Astrocyte of the spinal cord (primary cell): ENCODE measurements around the gene DYNLT4.
A peak's percentile ranks its signal among the peaks of the same experiment; 100 is the strongest.

ENCODE experiments used
- DNase-seq: peaks from one replicate; pipeline ENCODE4 v3.0.0; 2011; ENCODE audit warnings: low read depth, low spot score
- H3K4me3 ChIP-seq: 2 replicates; pipeline ENCODE4 v1.5.1; 2011; ENCODE audit warnings: low read depth, mild to moderate bottlenecking, low read length, moderate library complexity
- in situ Hi-C: cut with HindIII; loops from 2 replicates; pipeline ENCODE4 v1.10.0; 2017; ENCODE audit warnings: low sequenced_read_pairs
- TF ChIP-seq, protein P1 (sequence below): IDR thresholded peaks from 2 replicates; pipeline ENCODE4 v1.5.1; 2012; ENCODE audit warnings: low read depth, mild to moderate bottlenecking, low read length, inconsistent platforms

Gene DYNLT4

DNA sequence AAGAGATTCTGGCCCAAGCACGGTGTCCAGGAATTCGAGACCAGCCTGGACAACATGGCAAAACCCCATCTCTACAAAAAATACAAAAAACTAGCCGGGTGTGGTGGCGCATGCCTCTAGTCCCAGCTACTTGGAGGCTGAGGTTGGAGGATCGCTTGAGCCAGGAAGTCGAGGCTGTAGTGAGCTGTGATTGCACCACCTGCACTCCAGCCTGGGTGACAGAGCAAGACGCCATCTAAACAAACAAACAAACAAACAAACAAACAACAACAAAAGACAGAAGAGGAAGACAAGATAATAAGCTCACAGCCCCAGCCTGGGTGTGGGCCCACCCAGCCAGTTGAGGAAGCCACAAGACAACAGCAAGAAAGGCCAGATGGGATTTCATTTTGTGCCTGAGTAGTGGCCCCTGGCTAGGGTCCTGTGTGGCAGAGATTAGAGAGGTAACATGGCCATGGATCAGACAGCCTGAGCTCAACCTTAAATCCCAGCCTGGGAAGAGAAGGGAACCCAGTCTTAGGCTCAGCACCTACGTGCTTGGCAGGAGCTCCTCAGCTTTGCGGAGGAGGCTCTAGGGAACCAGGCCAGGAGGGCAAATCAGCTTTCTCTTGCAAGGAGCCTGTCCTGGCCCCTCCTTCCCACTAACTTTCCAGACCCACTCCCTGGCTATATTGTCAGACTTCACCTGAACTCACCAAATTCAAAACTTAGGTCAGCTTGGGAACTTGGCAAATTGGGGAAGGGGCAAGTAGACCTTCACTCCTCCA lies 14.2 kb downstream of the DYNLT4 start:
- no peak overlapping the region for H3K4me3 ChIP-seq
- TF ChIP-seq, protein P1, sequence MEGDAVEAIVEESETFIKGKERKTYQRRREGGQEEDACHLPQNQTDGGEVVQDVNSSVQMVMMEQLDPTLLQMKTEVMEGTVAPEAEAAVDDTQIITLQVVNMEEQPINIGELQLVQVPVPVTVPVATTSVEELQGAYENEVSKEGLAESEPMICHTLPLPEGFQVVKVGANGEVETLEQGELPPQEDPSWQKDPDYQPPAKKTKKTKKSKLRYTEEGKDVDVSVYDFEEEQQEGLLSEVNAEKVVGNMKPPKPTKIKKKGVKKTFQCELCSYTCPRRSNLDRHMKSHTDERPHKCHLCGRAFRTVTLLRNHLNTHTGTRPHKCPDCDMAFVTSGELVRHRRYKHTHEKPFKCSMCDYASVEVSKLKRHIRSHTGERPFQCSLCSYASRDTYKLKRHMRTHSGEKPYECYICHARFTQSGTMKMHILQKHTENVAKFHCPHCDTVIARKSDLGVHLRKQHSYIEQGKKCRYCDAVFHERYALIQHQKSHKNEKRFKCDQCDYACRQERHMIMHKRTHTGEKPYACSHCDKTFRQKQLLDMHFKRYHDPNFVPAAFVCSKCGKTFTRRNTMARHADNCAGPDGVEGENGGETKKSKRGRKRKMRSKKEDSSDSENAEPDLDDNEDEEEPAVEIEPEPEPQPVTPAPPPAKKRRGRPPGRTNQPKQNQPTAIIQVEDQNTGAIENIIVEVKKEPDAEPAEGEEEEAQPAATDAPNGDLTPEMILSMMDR = no peak
- in situ Hi-C loops = no loop called here
- no peak for DNase-seq

DNA sequence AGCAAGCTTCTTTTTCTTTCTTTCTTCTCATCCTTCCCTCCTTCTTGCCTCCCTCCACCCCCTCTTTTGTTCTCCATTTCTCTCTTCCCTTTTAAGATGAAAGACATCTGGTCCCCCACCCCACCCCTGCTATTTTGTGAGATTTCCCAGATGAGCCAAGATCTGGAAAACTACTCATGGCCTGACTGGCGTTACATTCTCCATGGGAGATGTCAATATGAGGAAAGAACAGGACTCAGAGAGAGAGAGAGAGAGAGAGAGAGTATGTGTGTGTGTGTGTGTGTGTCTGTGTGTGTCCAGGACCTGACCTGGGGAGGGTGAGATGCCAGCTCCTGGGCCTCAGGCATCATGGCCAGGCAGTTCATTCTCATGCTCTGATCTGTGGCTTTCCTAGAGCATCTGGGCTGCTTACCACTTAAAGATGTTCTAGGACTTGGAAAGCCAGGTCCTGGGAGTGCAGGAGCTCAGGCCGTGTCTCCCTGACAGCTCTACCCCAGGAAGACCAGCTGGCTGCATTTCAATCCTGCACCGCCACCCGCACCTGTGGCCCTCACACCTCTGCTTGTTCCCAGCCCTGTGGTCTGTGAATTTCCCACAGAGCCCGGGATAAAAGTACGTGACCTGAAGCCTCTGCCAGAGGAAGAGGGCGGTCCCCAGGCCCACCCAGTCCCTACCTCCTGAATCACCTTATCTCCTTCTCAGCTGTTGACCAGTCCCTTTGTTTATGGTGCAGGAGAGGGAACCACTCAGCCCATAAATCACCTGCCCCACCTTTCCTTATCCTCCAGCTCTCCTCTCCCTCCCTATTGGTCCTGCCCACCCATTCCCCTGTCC lies 16.0 kb downstream of the DYNLT4 start:
- H3K4me3 ChIP-seq = no peak overlapping the region
- in situ Hi-C loops = no loop called here
- no peak for DNase-seq
- TF ChIP-seq, protein P1 = no peak

DNA sequence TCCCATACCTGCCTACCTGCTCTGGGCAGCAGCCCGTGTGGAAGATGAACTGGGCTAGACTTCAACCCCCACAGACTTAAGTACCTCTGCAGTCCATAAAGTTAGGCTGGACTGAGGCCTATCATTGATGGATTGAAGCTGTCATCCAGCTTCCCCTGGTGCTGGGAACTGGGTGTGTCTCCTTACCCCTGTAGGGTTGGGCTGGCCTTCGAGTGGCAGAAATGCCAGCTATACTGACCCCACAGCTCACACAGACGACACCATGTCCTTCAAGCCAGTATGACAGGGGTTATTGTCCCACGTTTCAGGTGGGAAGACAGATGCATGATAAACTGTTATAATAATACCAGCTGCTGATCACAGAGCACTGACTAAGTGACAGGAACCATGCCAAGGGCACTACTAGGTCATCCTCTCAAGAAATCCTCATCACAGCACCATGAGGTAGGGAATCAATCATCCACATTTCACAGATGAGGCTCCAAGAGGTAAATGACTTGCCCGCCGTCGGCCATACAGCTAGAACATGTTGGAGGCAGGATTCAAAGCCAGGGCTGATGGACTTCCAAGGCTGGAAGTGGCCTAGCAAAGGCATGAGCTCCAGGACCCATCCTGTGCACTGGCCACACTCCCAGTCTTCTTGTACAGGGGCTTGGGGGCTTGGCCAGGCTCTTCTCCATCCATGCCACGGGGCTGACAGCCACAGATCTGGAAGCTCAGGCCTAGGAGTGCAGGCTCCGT lies 18.9 kb downstream of the DYNLT4 start, which contains the start of gene BEST4:
BEST4 (minus strand) TSS at position 51 of the 741 bp plus-strand sequence. CDS start 465 bp downstream, outside the sequence.
- in situ Hi-C loops = no loop called here
- TF ChIP-seq, protein P1 = no peak
- H3K4me3 ChIP-seq = no peak within 1 kb of the TSS
- DNase-seq = no peak

DNA sequence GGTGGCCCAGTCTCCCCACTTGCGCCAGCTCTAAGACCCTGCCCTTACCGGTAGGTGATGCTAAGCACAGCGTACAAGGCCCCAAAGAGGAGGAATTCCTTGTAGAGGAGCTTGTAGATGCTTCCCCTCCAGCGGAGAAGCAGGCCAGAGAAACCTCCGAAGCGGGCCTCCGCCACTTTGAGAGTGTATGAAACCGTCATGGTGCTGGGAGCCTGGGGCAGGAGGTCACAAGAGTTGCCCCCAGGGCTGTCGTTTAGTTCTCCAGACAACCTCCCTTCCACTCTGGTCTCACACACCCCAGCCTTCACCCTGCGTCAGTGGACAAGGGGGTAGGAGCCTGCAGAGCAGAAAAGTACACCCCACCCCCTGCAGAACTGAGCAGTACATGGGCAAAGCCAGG lies 19.6 kb downstream of the DYNLT4 start:
- H3K4me3 ChIP-seq = no peak overlapping the region
- TF ChIP-seq, protein P1 = no peak
- in situ Hi-C loops = no loop called here
- no peak for DNase-seq

DNA sequence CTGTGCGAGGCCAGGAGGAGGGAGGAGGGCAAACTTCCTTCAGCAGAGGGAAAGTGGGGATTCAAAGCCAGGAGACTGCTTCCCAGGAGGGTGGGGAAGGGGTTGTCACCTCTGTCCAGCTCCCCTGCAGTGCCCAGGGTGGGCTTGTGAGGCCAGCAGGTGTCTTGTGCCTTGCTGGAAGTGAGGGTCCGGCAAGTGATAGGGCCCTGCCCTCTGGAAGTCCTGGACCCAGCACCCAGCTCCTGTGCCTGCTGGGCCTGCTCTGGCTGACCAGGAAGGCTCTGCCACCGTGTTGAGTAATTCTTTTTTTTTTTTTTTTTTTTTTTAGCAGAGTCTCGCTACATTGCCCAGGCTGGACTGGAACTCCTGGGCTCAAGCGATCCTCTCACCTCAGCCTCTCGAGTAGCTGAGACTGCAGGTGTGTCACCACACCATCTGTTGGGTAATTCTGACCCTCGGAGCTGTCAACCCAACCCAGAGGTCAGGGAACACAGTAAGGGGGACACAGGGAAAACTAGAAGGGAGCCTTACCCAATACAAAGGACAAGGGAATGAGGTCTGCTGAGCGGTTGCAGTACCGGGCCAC lies 20.2 kb downstream of the DYNLT4 start:
- TF ChIP-seq, protein P1 = no peak
- DNase-seq = no peak
- H3K4me3 ChIP-seq = no peak overlapping the region
- in situ Hi-C loops = no loop called here

DNA sequence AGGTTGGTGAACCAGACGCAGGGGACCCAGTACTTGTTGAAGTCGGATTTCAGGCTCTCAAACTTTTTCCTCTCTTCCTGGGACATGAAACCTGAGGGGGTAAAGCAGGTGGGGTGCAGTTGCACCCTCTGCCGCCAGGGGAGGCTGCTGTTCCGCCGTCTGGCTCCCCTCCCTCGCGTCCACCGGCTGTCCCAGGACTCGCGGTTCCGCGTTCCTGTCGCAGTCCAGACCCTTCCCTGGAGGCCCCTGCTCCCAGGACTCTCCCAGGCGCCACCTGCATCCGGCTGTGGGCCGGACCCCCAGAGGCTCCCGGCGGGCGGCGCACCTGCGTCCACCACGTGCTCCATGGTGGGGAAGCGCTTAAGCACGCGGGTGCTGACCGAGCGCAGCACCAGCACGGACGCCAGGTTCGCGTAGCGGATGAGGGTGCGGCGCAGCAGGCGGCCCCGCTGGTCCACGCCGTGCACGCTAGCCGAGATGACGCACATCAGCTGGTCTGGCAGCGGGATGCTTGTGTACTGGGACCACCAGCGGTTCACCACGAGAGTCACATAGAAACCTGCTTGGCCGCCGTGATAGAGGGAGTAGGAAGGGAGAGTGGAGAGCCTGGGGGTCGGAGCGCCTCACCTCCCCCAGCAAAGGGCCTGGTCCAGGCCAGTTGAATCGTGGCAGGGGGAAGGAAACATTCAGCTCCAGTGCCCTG lies 20.9 kb downstream of the DYNLT4 start:
- in situ Hi-C loops = no loop called here
- TF ChIP-seq, protein P1 = peak; percentile 99
- peak; percentile 74 for DNase-seq
- H3K4me3 ChIP-seq = peak overlapping the region; percentile 27
